CMK (cell line): Measurements from ENCODE around the gene STX8.
A peak's percentile ranks its signal among the peaks of the same experiment; 100 is the strongest.

ENCODE experiments used
- DNase-seq: peaks from one replicate; pipeline ENCODE4 v3.0.0-alpha.2; 2010; ENCODE audit warnings: low read depth

The STX8 gene

DNA sequence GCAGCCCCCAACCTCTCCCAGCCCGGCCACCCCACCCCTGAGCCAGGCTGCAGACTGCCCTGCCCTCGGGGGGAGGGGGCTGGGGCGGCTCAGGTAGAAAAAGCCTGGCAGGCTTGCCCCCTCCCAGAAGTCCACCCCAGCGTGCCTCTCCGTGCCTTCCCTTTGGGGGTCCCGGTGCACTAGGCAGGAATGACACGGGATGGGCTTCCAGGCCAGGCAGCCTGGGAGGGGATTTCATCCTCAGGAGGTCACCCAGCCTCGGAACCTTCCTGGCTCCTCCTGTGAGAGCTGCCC is 369.3 kb downstream of the STX8 start:
- no peak for DNase-seq

DNA sequence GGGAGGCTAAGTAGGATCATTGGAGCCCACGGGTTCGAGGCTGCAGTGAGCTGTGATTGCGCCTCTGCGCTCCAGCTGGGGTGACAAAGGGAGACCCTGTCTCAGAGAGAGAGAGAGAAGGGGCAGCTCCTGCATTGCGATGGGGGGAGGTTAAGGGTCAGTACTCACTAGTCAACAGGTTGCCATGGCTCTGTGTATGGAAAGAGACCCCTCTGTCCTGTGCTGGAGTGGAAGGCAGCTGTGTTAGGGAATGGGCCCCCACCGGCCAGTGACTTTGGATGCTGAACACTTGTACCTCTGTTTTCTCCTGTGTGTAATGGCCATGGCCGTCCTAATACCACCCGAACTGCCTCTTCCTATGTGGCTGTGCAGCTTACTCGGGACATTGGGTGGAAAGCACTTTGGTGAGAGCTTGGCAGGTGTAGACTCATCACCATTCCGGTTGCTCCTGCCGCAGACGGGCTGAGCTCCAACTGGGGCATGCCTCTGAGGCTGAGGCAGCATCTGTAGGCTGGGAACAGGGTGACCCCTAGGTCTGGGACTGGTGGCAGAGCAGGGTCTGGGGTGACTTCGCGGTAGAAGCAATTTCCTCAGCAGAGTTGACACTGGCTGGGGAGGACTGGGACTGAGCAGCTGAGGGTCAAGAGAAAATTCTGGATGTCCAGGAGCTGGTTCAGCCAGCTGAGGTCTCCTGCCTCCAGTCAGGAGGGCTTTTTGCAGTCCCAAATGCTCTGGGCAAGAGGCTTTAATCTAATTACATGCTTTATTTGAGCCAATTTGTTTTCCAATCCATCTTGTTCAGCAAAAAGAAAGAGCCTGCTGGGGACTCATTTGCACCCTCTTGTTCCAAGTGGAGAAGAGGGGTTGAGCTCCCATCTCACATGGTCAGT is 369.9 kb downstream of the STX8 start:
- DNase-seq, result no peak

GRCh38 chr17:9204637-9205329 is 370.8 kb downstream of the STX8 start:
- peak; percentile 60 for DNase-seq

DNA sequence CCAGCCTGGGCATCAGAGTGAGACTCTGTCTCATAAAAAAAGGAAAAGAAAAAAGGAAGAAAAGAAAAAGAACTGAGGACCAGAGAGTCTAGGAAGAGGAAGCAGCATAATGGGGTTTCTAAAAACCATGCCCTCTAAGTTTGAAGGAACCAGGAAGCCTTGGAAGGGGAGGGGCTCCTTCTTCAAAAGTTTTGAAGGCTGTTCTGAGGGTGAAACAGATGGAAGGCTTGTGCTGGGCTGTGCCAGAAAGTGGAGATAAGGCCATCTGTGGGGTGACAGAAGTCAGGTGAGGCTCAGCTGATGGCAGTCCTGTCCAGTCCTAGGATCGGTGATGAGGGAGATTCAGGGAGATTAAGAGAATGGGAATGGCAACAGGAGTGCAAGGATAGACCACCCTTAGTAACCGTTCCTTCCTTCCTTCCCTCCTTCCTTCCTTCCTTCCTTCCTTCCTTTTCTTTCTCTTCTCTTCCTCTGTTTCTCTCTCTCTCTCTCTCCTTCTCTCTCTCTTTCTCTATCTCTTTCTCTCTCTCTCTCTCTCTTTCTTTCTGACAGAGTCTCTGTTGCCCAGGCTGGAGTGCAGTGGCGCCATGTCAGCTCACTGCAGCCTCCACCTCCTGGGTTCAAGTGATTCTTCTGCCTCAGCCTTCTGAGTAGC is 371.7 kb downstream of the STX8 start:
- peak; percentile 18 for DNase-seq

GRCh38 chr17:9202532-9202931 is 373.1 kb downstream of the STX8 start:
- DNase-seq, result no peak

GRCh38 chr17:9200699-9201359 is 374.8 kb downstream of the STX8 start:
- DNase-seq, result no peak
